Liver (tissue), 9 donors: ENCODE measurements around the gene CARS2. TPM values are rescaled to one million over a fixed set of nuclear protein-coding genes. Genes with fewer than 3 reads are reported as not detected.

Source experiments
- DNase-seq: peaks from one replicate; pipeline ENCODE4 v3.0.0-alpha.2; 2017; ENCODE audit warnings: low spot score
- H3K27ac ChIP-seq, 2 donors: one replicate each; pipeline ENCODE4 v1.7.0; 2013; ENCODE audit warnings: inconsistent platforms in 2 of 2, low read length in 2 of 2, control low read depth in 1 of 2, low read depth in 1 of 2, mild to moderate bottlenecking in 1 of 2
- H3K27me3 ChIP-seq, 4 donors: one replicate each; pipeline versions ENCODE4 v1.6.1 to v1.7.0; 2013; ENCODE audit warnings: low read length in 3 of 4, inconsistent platforms in 1 of 4, mild to moderate bottlenecking in 1 of 4, moderate library complexity in 1 of 4; ENCODE audit not compliant: control insufficient read depth in 4 of 4, insufficient read depth in 4 of 4
- H3K36me3 ChIP-seq, 4 donors: one replicate each; pipeline versions ENCODE4 v1.6.1 to v1.7.0; 2013; ENCODE audit warnings: low read length in 3 of 4, mild to moderate bottlenecking in 3 of 4, low read depth in 1 of 4, moderate library complexity in 1 of 4; ENCODE audit not compliant: control insufficient read depth in 4 of 4, insufficient read depth in 3 of 4
- H3K4me1 ChIP-seq, 4 donors: one replicate each; pipeline versions ENCODE4 v1.6.1 to v1.7.0; 2013; ENCODE audit warnings: low read length in 3 of 4, mild to moderate bottlenecking in 3 of 4, moderate library complexity in 1 of 4; ENCODE audit not compliant: control insufficient read depth in 4 of 4, insufficient read depth in 4 of 4
- H3K4me3 ChIP-seq, 3 donors: one replicate each; pipeline versions ENCODE4 v1.6.1 to v1.7.0; 2013; ENCODE audit warnings: low read length in 3 of 3, control low read depth in 1 of 3, low read depth in 1 of 3, mild to moderate bottlenecking in 1 of 3
- H3K9ac ChIP-seq, 2 donors: one replicate each; pipeline ENCODE4 v1.7.0; 2013; ENCODE audit warnings: low read length in 2 of 2, mild to moderate bottlenecking in 2 of 2, moderate library complexity in 2 of 2, control low read depth in 1 of 2, low read depth in 1 of 2
- H3K9me3 ChIP-seq, 4 donors: one replicate each; pipeline versions ENCODE4 v1.6.1 to v1.7.0; 2013; ENCODE audit warnings: low read length in 3 of 4; ENCODE audit not compliant: control insufficient read depth in 4 of 4
- CTCF ChIP-seq: fragments of 150-350 bp; IDR thresholded peaks from 2 replicates; pipeline ENCODE4 v1.5.1; 2017; ENCODE audit warnings: improper control_type of control experiment, low read depth, low read length; ENCODE audit not compliant: missing input control
- FOXA2 ChIP-seq: IDR thresholded peaks from 2 replicates; pipeline ENCODE4 v1.6.1; 2016; ENCODE audit warnings: antibody characterized with exemption
- GABPA ChIP-seq, 2 donors: IDR thresholded peaks in 1 of 2; conservative IDR thresholded peaks in 1 of 2; 2 replicates each; pipeline ENCODE4 v1.6.1; 2016; ENCODE audit warnings: antibody characterized with exemption in 2 of 2, mild to moderate bottlenecking in 1 of 2, moderate library complexity in 1 of 2
- HNF4A ChIP-seq, 2 donors: conservative IDR thresholded peaks; 2 replicates each; pipeline ENCODE4 v1.6.1; 2016; ENCODE audit warnings: antibody characterized with exemption in 2 of 2, mild to moderate bottlenecking in 2 of 2
- HNF4G ChIP-seq: IDR thresholded peaks from 2 replicates; pipeline ENCODE4 v1.6.1; 2016; ENCODE audit warnings: antibody characterized with exemption
- NR2F2 ChIP-seq: IDR thresholded peaks from 2 replicates; pipeline ENCODE4 v1.6.1; 2016; ENCODE audit warnings: antibody characterized with exemption
- RAD21 ChIP-seq, 2 donors: IDR thresholded peaks; 2 replicates each; pipeline ENCODE4 v1.6.1; 2016; ENCODE audit warnings: antibody characterized with exemption in 2 of 2, mild to moderate bottlenecking in 2 of 2
- RXRA ChIP-seq, 2 donors: IDR thresholded peaks; 2 replicates each; pipeline ENCODE4 v1.6.1; 2017 to 2018; ENCODE audit warnings: antibody characterized with exemption in 2 of 2, mild to moderate bottlenecking in 1 of 2
- SP1 ChIP-seq: IDR thresholded peaks from 2 replicates; pipeline ENCODE4 v1.6.1; 2018; ENCODE audit warnings: antibody characterized with exemption, mild to moderate bottlenecking
- WGBS: extraction: QIAGEN DNeasy Blood & Tissue Kit; methylation state at CpG from one replicate; pipeline ENCODE4 v1.1.7; 2013; 5-methylcytosine and 5-hydroxymethylcytosine counted together
- polyA plus RNA-seq, 2 donors: library from polyadenylated mRNA; stranded (reverse) in 1 of 2; unstranded in 1 of 2; fragments of 200-250 nt in 1 of 2; fragments of >200 nt in 1 of 2; fragmentation: Nextera tagmentation in 1 of 2; extraction: Ambion mirVana in 1 of 2; gene quantifications; one replicate each; pipeline versions ENCODE4 v1.2.1 to v1.2.3, GENCODE V29; 2013 to 2015
- total RNA-seq, 2 donors: library from RNA; depleted of rRNA; stranded (reverse); fragments of >200 nt; gene quantifications; one replicate each; pipeline ENCODE4 v1.2.3, GENCODE V29; 2014
- donor health status: healthy.
- donor health status: healthy.
- donor health status: healthy.
- donor health status: healthy.
- donor health status: healthy.

Gene CARS2
- total and polyA plus RNA-seq, 4 donors, result 28.6 to 44.0 (median 31.4) TPM

DNA sequence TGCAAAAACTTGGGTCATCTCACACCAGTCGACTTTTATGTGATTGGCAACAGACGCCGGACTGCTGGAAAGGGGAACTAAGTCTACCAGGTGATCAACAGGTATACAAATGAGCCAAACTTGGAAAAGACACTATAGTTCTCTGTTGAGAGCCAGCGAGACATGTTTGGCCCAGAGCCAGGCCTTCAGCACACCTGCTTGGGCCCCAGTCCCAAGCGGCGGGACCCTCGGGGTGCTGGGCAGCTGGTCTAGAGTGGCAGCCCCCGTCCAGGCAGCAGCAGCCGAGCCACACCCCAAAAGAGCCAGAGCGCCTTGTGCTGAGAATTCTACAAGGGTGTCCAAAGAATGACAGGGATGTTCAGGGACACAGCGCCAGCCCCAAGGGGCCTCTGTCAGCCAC lies 62.6 kb downstream of the CARS2 start:
- WGBS, result 91% methylated on average over 11 of the region's 11 CpGs
- DNase-seq, result no peak

GRCh38 chr13:110642291-110642981 lies 63.5 kb downstream of the CARS2 start:
- no peak for DNase-seq
- Histone ChIP-seq H3K27me3 (no peaks in the 10 kb centered on the region), H3K9ac (no peak overlapping the region), H3K27ac (no peak overlapping the region), H3K36me3 (peaks cover 7 to 21% (median 14%) of the 10 kb centered on the region in 4 donors), H3K4me3 (no peak overlapping the region), H3K9me3 (no peaks in the 10 kb centered on the region), H3K4me1 (peaks cover 14 to 67% (median 43%) of the 10 kb centered on the region in 4 donors)
- TF ChIP-seq SP1 (no peak), FOXA2 (no peak), RAD21 (IDR thresholded peaks at IDR 0.05) (no peak), GABPA (IDR thresholded peaks at IDR 0.05 in 1 of 2, conservative IDR thresholded peaks at IDR 0.05 in 1 of 2) (no peak), CTCF (no peak)
- 95% methylated on average over 40 of the region's 40 CpGs for WGBS

More for the DNA sequence above, 62.6 kb downstream of the CARS2 start:
- Histone ChIP-seq H3K27me3 (no peaks in the 10 kb centered on the region), H3K9me3 (no peaks in the 10 kb centered on the region), H3K4me3 (no peak overlapping the region), H3K9ac (no peak overlapping the region), H3K4me1 (peaks cover 12 to 58% (median 39%) of the 10 kb centered on the region in 4 donors), H3K27ac (no peak overlapping the region), H3K36me3 (peaks cover 5 to 16% (median 10%) of the 10 kb centered on the region in 4 donors)
- TF ChIP-seq HNF4A (conservative IDR thresholded peaks at IDR 0.05) (no peak), HNF4G (no peak)

DNA sequence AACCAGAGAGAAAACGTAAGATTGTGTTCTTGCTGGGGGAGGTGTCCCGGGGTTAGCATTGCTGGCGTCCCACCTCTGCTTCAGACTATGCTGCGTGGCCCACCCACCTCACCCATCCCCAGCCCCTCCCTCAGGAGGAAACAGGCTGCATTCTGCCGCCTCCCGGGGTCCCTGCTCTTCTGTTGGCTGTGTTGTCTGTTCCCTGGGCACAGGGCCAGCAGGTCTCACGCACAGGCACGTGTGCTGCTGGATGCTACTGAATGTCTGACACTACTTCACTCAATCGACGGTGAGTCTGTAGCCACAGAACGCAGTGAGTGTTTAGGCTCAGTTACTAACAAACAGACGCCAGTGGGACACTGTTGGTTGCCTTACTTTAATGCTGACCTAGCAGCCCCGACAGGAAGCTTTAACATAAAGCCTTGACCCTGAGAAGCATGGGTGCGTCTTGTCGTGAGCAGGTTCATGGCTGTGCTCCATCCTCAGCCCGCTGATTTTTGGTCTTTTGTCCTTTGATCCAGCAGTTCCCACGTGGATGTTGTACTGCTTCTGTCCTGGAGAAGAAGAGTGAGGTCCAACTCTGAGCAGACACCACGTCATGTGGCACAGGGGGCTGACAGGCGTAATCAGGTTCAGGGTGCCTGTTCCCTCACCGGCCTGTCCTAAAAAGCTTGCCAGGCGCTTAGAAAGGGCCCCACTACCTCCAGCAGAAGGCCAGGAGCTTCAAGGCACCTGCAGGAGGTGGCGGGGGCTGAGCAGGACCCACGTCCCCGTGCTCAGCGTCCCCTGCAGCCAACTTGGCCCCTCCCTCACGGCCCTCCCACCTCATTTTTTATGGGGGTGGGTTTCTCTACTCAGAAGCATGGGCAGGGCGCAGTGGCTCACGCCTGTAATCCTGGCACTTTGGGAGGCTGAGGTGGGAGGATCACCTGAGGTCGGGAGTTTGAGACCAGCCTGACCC lies 64.6 kb downstream of the CARS2 start:
- Histone ChIP-seq H3K27ac (no peak overlapping the region), H3K9me3 (no peaks in the 10 kb centered on the region), H3K9ac (no peak overlapping the region), H3K36me3 (peaks cover 12 to 32% (median 23%) of the 10 kb centered on the region in 4 donors), H3K27me3 (no peaks in the 10 kb centered on the region), H3K4me3 (no peak overlapping the region), H3K4me1 (peaks cover 14 to 73% (median 44%) of the 10 kb centered on the region in 4 donors)
- TF ChIP-seq HNF4A (conservative IDR thresholded peaks at IDR 0.05), result peak; percentile 46 to 55
- no peak for TF ChIP-seq FOXA2
- peak in 1 of 2 donors; percentile 35 for TF ChIP-seq RXRA (IDR thresholded peaks at IDR 0.05)
- DNase-seq, result no peak
- WGBS, result 68% methylated on average over 29 of the region's 29 CpGs

GRCh38 chr13:110640591-110641029 lies 65.3 kb downstream of the CARS2 start:
- Histone ChIP-seq H3K4me3 (no peak overlapping the region), H3K27ac (no peak overlapping the region), H3K9ac (no peak overlapping the region), H3K27me3 (no peaks in the 10 kb centered on the region), H3K9me3 (no peaks in the 10 kb centered on the region), H3K4me1 (peaks cover 14 to 73% (median 44%) of the 10 kb centered on the region in 4 donors), H3K36me3 (peaks cover 18 to 40% (median 28%) of the 10 kb centered on the region in 4 donors)
- WGBS, result 52% methylated on average over 13 of the region's 13 CpGs
- TF ChIP-seq HNF4A (conservative IDR thresholded peaks at IDR 0.05), result no peak
- peak; percentile 28 for TF ChIP-seq NR2F2
- no peak for DNase-seq
